HEK293 (cell line): ENCODE measurements around the gene PLXNA2.

Source experiments
- CTCF ChIA-PET: fragments of 350-600 bp; formaldehyde crosslinking; extraction: SDS; loops from one replicate; lab custom pipeline; 2021; ENCODE audit warnings: antibody characterized with exemption; lab: Yijun Ruan, JAX
- POLR2A ChIA-PET: fragments of 300-600 bp; formaldehyde crosslinking; extraction: SDS; loops from one replicate; lab custom pipeline; 2020; ENCODE audit warnings: antibody characterized with exemption, inconsistent platforms; lab: Yijun Ruan, JAX
- H3K27ac ChIP-seq: fragments of 200-500 bp; sonication (Bioruptor generic); 2 replicates; pipeline ENCODE4 v1.5.1; 2014; ENCODE audit warnings: low read depth, low read length, control low read depth, inconsistent platforms; ENCODE audit errors: extremely low read depth
- H3K36me3 ChIP-seq, 2 experiments: fragments of 200-500 bp in 1 of 2; sonication (Bioruptor generic) in 1 of 2; 1 replicate in 1 of 2; 2 replicates in 1 of 2; pipeline ENCODE4 v1.5.1; 2014 to 2017; ENCODE audit warnings: inconsistent platforms in 2 of 2, low read length in 2 of 2; ENCODE audit not compliant: control insufficient read depth in 2 of 2, insufficient read depth in 1 of 2
- H3K4me1 ChIP-seq: fragments of 200-500 bp; sonication (Bioruptor generic); 2 replicates; pipeline ENCODE4 v1.5.1; 2014; ENCODE audit warnings: mild to moderate bottlenecking, low read length, inconsistent platforms; ENCODE audit not compliant: control insufficient read depth, insufficient read depth
- H3K4me3 ChIP-seq: 2 replicates; pipeline ENCODE4 v1.5.1; 2011; ENCODE audit warnings: low read depth, mild to moderate bottlenecking, control low read depth, low read length, moderate library complexity
- H3K9me3 ChIP-seq: fragments of 200-500 bp; sonication (Bioruptor generic); 2 replicates; pipeline ENCODE4 v1.5.1; 2014; ENCODE audit warnings: low read depth, low read length, inconsistent platforms; ENCODE audit not compliant: control insufficient read depth, insufficient read depth
- EGR2 ChIP-seq: fragments of 450-650 bp; formaldehyde crosslinking; IDR thresholded peaks from 2 replicates; pipeline ENCODE4 v1.5.1; 2016; ENCODE audit warnings: low read depth, missing biosample characterization, missing genetic modification characterization
- HOXA7 ChIP-seq: sonication (generic); formaldehyde crosslinking; IDR thresholded peaks from 2 replicates; pipeline ENCODE4 v1.8.1; 2022; ENCODE audit warnings: missing genetic modification reagents, borderline replicate concordance
- KLF16 ChIP-seq: fragments of 450-650 bp; formaldehyde crosslinking; IDR thresholded peaks from 2 replicates; pipeline ENCODE4 v1.5.1; 2017; ENCODE audit warnings: missing biosample characterization, missing genetic modification characterization
- KLF9 ChIP-seq: fragments of 450-650 bp; formaldehyde crosslinking; IDR thresholded peaks from 2 replicates; pipeline ENCODE4 v1.5.1; 2016; ENCODE audit warnings: missing biosample characterization, missing genetic modification characterization, low read depth
- MYNN ChIP-seq: fragments of 450-650 bp; formaldehyde crosslinking; IDR thresholded peaks from 2 replicates; pipeline ENCODE4 v1.5.1; 2016; ENCODE audit warnings: missing biosample characterization, missing genetic modification characterization, borderline replicate concordance
- OVOL3 ChIP-seq: fragments of 450-650 bp; formaldehyde crosslinking; IDR thresholded peaks from 2 replicates; pipeline ENCODE4 v1.5.1; 2016; ENCODE audit warnings: missing biosample characterization, missing genetic modification characterization
- SALL2 ChIP-seq: fragments of 450-650 bp; formaldehyde crosslinking; IDR thresholded peaks from 2 replicates; pipeline ENCODE4 v1.5.0; 2017; ENCODE audit warnings: missing biosample characterization, mild to moderate bottlenecking, missing genetic modification characterization, borderline replicate concordance
- ZBTB20 ChIP-seq: fragments of 450-650 bp; formaldehyde crosslinking; IDR thresholded peaks from 2 replicates; pipeline ENCODE4 v1.5.1; 2016; ENCODE audit warnings: missing biosample characterization, missing genetic modification characterization
- ZIC2 ChIP-seq: fragments of 450-650 bp; formaldehyde crosslinking; IDR thresholded peaks from 2 replicates; pipeline ENCODE4 v1.5.1; 2016; ENCODE audit warnings: missing biosample characterization, missing genetic modification characterization
- ZNF23 ChIP-seq: fragments of 450-650 bp; formaldehyde crosslinking; IDR thresholded peaks from 2 replicates; pipeline ENCODE4 v1.5.1; 2016; ENCODE audit warnings: missing biosample characterization, missing genetic modification characterization, borderline replicate concordance
- ZNF302 ChIP-seq: fragments of 450-650 bp; formaldehyde crosslinking; IDR thresholded peaks from 2 replicates; pipeline ENCODE4 v1.5.1; 2016; ENCODE audit warnings: missing biosample characterization, missing genetic modification characterization, low read depth
- ZNF341 ChIP-seq: fragments of 450-650 bp; formaldehyde crosslinking; IDR thresholded peaks from 2 replicates; pipeline ENCODE4; 2016; ENCODE audit warnings: low read depth, missing biosample characterization, missing genetic modification characterization
- ZNF544 ChIP-seq: fragments of 450-650 bp; formaldehyde crosslinking; IDR thresholded peaks from 2 replicates; pipeline ENCODE4 v1.5.0; 2017; ENCODE audit warnings: missing biosample characterization, missing genetic modification characterization
- ZNF776 ChIP-seq: fragments of 450-650 bp; formaldehyde crosslinking; IDR thresholded peaks from 2 replicates; pipeline ENCODE4 v1.5.0; 2017; ENCODE audit warnings: missing biosample characterization, missing genetic modification characterization, borderline replicate concordance
- ZSCAN30 ChIP-seq: fragments of 450-650 bp; IDR thresholded peaks from 2 replicates; pipeline ENCODE4 v1.5.1; 2018; ENCODE audit warnings: missing biosample characterization, mild to moderate bottlenecking, missing genetic modification characterization, moderate library complexity
- TF ChIP-seq, protein P1 (sequence below): fragments of 450-650 bp; formaldehyde crosslinking; IDR thresholded peaks from 2 replicates; pipeline ENCODE4 v1.5.1; 2017; ENCODE audit warnings: missing biosample characterization, missing genetic modification characterization
- TF ChIP-seq, protein P2 (sequence below): fragments of 450-650 bp; formaldehyde crosslinking; IDR thresholded peaks from 2 replicates; pipeline ENCODE4 v1.5.1; 2016; ENCODE audit warnings: missing biosample characterization, missing genetic modification characterization, borderline replicate concordance

The PLXNA2 gene

DNA sequence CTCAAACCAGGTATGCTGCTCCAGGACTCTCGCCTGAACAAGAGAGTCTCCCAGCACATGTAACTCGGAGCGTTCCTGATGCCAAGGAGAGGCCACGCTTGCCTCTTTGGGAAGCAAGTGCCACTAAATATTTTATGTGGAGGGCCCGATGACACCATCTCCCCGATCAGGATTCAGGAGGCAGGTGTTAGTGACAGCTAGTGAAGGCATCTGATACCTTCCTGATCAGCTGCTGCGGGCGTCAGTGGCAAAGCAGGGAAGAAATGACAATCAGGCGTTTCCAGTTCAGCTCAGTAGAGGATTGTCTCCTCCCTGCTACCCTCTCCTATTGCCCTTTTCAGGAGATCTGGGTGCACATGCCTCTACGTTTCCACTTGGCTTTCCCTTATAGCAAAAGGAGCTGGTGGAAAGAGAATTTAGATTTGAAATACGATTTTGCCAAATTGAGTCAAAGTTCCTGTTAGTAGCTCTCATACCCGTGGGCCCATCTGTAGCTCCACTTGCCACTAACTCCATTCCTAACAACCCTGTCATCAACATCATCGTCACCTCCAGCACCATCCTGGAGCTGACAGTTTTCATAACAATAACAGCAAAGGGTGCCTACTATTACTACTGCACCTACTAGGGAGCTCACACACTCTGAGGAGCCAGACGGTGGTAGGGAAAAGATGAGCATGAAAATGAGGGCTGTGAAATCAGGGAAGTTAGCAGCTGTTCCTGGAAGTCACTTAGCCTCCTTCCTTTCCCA lies 21.6 kb downstream of the PLXNA2 start:
- Histone ChIP-seq H3K36me3 (peaks cover 0 to under 1% of the 10 kb centered on the region in 2 experiments; a peak in 1 of 3 replicates), H3K4me3 (no peak overlapping the region)
- TF ChIP-seq KLF9 (tag by site-specific recombination) (no peak), ZNF341 (peak; percentile 40; the same call in 1 of the 2 replicates), ZNF302 (tag by site-specific recombination) (no peak)
- TF ChIP-seq, all 188 proteins: peak for 1
- Histone ChIP-seq H3K4me1 (peaks cover 14% of the 10 kb centered on the region), H3K27ac (no peak overlapping the region), H3K9me3 (no peaks in the 10 kb centered on the region)
- ChIA-PET POLR2A (interaction anchor here (1.2 kb wide), 1 partner anchor 15 kb away, joined by 3 read pairs; no protein-coding TSS in a partner anchor), CTCF (interaction anchor here (0.6 to 1.0 kb wide), 4 partner anchors 10 to 1147 kb away, joined by 3 to 8 read pairs (median 5); no protein-coding TSS in a partner anchor)

DNA sequence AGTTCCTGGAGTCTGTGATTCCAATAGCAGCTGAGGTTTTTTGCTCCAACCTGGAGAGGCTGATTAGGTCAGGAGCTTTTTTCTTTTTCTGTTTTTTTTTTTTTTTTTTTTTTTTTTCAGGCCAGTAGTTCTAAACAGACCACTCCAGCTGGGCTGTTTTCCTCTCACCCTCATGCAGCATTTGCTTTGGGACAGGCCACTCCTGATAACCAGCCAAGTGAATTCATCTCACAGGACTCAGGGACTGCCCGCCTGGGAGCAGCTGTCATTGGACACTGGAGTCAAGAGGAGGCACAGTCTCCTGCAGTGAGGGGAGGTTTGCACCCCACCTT lies 22.9 kb downstream of the PLXNA2 start:
- CTCF ChIA-PET: interaction anchor here (0.7 to 1.9 kb wide), 5 partner anchors 8 to 1348 kb away, joined by 3 to 5 read pairs (median 4); no protein-coding TSS in a partner anchor
- H3K4me3 ChIP-seq: no peak overlapping the region
- TF ChIP-seq EGR2 (tag by site-specific recombination) (no peak), ZBTB20 (tag by site-specific recombination) (no peak), ZNF302 (tag by site-specific recombination) (no peak), SALL2 (tag by site-specific recombination) (no peak), MYNN (tag by site-specific recombination) (no peak), HOXA7 (CRISPR knock-in tag) (no peak), ZNF23 (tag by site-specific recombination) (no peak)
- TF ChIP-seq, all 188 proteins: peak for 0
- no peak overlapping the region for H3K27ac ChIP-seq
- H3K4me1 ChIP-seq: peaks cover 4% of the 10 kb centered on the region; the same call in 1 of the 2 replicates
- no peaks in the 10 kb centered on the region for H3K9me3 ChIP-seq
- POLR2A ChIA-PET: interaction anchor here (1.2 to 1.3 kb wide), 2 partner anchors 17 to 23 kb away, joined by 3 to 4 read pairs; partner anchors contain the start of gene PLXNA2
- peaks cover 0 to 13% of the 10 kb centered on the region in 2 experiments; a peak in 1 of 3 replicates for H3K36me3 ChIP-seq

DNA sequence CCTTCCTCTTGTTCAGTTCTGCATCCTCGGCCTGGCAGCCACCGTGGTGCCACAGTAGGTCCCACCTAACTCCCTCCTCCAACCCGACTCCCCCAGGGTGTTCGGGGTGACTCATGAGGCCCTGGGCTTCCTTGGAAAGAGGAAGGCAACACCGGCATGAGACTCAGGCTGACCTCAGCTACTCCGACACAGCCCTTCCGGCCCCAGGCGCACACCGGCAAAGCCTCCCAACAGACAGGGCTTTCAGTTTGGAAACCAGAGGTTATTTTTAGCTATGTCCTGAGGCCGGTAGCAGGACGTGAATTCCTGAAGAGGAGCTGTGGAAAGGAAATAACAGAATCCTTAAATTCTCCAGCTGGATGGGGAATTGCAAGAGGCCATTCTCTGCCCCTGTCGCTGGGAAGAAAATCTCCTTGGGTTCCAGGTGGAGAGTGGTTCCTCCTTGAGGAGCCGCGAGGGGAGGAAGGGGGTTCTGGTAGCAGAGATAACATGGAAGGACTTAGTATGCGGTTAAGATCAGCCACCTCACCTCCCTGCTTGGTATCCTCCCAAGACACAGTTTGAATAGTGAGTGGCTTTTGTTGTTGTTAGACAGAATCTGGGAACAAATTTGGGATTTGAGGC lies 24.4 kb downstream of the PLXNA2 start:
- Histone ChIP-seq H3K36me3 (peaks cover 4 to 26% of the 10 kb centered on the region in 2 experiments; a peak in 2 of 3 replicates), H3K4me3 (no peak overlapping the region), H3K9me3 (no peaks in the 10 kb centered on the region), H3K27ac (no peak overlapping the region), H3K4me1 (no peaks in the 10 kb centered on the region)
- ChIA-PET POLR2A (no interaction called here), CTCF (interaction anchor here (0.6 to 1.9 kb wide), 4 partner anchors 19 to 197 kb away, joined by 3 to 7 read pairs (median 4); no protein-coding TSS in a partner anchor)
- TF ChIP-seq, protein P1, sequence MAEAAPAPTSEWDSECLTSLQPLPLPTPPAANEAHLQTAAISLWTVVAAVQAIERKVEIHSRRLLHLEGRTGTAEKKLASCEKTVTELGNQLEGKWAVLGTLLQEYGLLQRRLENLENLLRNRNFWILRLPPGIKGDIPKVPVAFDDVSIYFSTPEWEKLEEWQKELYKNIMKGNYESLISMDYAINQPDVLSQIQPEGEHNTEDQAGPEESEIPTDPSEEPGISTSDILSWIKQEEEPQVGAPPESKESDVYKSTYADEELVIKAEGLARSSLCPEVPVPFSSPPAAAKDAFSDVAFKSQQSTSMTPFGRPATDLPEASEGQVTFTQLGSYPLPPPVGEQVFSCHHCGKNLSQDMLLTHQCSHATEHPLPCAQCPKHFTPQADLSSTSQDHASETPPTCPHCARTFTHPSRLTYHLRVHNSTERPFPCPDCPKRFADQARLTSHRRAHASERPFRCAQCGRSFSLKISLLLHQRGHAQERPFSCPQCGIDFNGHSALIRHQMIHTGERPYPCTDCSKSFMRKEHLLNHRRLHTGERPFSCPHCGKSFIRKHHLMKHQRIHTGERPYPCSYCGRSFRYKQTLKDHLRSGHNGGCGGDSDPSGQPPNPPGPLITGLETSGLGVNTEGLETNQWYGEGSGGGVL (tag by site-specific recombination): no peak
- TF ChIP-seq ZIC2 (tag by site-specific recombination): peak; percentile 45
- TF ChIP-seq, all 188 proteins: peak for 1

DNA sequence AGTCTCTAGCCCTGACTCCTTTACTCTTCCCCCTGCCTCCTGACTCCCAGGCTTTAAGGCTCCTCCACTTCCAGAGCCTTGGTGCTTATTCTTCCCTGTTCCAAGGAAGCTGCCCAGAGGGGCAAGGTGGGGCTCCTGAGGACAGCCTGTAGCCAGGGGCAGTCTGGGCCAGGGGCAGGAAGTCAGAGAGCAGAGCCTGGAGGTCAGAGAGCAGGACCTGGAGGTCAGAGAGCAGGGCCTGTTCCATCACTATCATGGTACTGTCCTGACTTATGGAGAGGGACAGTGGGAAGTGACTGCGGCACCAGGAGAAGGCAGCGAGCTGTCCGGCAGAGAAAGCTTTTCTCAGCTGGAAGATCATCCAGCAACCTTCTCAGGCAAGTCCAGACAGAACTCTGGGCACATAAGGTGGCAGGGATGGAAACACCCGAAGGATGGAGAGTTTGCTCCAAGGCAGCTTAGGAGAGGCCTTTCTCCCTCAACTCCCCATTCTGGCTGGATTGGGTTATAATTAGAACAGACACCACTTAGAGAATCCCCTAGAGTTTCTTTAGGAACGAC lies 25.0 kb downstream of the PLXNA2 start:
- H3K4me3 ChIP-seq: no peak overlapping the region
- H3K36me3 ChIP-seq: peaks cover 4 to 26% of the 10 kb centered on the region in 2 experiments; a peak in 2 of 3 replicates
- no peaks in the 10 kb centered on the region for H3K4me1 ChIP-seq
- H3K9me3 ChIP-seq: no peaks in the 10 kb centered on the region
- H3K27ac ChIP-seq: no peak overlapping the region
- CTCF ChIA-PET: interaction anchor here (1.3 to 1.6 kb wide), 2 partner anchors 19 to 21 kb away, joined by 4 to 7 read pairs; no protein-coding TSS in a partner anchor
- POLR2A ChIA-PET: no interaction called here
- TF ChIP-seq ZNF776 (tag by site-specific recombination) (no peak), KLF16 (no peak), ZSCAN30 (tag by site-specific recombination) (no peak), ZNF544 (tag by site-specific recombination) (no peak), OVOL3 (no peak)
- TF ChIP-seq, protein P2, sequence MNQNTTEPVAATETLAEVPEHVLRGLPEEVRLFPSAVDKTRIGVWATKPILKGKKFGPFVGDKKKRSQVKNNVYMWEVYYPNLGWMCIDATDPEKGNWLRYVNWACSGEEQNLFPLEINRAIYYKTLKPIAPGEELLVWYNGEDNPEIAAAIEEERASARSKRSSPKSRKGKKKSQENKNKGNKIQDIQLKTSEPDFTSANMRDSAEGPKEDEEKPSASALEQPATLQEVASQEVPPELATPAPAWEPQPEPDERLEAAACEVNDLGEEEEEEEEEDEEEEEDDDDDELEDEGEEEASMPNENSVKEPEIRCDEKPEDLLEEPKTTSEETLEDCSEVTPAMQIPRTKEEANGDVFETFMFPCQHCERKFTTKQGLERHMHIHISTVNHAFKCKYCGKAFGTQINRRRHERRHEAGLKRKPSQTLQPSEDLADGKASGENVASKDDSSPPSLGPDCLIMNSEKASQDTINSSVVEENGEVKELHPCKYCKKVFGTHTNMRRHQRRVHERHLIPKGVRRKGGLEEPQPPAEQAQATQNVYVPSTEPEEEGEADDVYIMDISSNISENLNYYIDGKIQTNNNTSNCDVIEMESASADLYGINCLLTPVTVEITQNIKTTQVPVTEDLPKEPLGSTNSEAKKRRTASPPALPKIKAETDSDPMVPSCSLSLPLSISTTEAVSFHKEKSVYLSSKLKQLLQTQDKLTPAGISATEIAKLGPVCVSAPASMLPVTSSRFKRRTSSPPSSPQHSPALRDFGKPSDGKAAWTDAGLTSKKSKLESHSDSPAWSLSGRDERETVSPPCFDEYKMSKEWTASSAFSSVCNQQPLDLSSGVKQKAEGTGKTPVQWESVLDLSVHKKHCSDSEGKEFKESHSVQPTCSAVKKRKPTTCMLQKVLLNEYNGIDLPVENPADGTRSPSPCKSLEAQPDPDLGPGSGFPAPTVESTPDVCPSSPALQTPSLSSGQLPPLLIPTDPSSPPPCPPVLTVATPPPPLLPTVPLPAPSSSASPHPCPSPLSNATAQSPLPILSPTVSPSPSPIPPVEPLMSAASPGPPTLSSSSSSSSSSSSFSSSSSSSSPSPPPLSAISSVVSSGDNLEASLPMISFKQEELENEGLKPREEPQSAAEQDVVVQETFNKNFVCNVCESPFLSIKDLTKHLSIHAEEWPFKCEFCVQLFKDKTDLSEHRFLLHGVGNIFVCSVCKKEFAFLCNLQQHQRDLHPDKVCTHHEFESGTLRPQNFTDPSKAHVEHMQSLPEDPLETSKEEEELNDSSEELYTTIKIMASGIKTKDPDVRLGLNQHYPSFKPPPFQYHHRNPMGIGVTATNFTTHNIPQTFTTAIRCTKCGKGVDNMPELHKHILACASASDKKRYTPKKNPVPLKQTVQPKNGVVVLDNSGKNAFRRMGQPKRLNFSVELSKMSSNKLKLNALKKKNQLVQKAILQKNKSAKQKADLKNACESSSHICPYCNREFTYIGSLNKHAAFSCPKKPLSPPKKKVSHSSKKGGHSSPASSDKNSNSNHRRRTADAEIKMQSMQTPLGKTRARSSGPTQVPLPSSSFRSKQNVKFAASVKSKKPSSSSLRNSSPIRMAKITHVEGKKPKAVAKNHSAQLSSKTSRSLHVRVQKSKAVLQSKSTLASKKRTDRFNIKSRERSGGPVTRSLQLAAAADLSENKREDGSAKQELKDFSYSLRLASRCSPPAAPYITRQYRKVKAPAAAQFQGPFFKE: no peak
